ENCODE data around the gene ATAD5. TPM values are rescaled to one million over a fixed set of nuclear protein-coding genes. Genes with fewer than 3 reads are reported as not detected.
A peak's percentile ranks its signal among the peaks of the same experiment; 100 is the strongest.
"Not testable (repeated sequence)": the region's sequence is repeated elsewhere in the genome, so short reads cannot be mapped to it uniquely, and the experiment has no call there.

Gene ATAD5
- polyA plus RNA-seq, 10 donors, result 2.0 to 5.1 (median 3.8) TPM

DNA sequence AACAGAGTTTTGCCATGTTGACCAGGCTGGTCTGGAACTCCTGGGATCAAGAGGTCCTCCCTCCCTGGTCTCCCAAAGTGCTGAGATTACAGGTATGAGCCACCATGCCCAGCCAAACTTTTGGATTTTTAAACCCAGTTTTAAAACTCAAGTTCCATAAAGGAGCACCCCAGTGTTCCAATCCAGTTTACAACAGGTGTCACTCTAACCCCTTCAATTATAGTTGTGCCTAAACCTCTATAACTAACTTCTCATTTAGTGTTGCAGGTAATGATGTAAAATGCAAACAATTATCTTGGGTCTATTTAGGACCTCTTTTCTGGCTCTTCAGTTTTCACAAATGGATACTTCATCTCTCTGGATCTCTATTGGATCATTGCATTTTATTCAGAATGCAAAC lies 82.2 kb downstream of the ATAD5 start:
- no peak for DNase-seq

DNA sequence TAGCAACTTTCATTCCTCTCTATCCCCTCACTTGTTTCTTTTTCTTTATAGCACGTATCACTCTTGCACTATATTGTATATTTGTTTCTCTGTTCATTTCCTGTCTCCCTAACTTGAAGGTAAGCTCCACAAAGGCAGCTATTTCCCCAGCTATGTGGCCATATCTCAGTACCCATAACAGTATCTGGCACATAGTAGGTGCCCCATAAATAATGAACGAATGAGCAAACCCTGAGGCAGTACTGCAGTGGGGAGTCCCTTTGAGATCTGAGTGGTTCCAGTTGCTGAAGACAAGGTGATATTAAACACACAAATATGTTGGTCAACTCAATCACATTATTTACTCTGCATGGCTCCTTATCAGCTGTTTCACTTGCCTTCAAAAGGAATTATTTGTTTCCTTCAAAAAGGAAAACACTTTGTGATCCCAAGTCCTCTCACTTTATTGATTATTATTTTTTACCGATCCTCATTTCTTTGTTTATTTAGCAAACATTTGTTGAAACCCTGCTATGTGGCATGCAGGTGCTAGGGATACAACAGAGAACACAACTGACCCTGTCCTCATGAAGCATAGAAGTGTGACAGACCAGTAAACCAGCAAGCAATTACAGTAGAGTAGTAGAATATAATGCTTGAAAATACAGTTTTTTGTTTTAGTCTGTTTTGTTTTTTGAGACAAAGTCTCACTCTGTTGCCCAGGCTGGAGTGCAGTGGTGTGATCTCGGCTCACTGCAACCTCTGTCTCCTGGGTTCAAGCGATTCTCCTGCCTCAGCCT lies 84.3 kb downstream of the ATAD5 start:
- no peak for DNase-seq

DNA sequence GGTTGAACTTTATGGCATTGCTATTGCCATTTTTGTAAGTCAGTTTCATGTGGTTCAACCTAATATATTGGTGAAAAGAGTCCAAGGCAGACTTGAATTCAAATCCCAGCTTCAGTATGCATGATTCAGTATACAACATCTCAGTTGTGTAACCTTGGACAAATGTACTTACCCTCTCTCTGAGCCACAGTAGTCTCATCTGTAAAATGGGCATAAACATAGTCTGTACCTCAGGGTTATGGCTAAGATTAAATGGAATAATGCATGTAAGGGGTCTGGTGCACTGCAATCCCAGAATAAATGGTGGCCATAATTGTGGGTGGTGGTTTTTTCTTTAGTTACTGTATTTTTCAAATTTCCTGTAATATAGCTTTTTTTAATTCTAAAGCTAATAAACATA lies 85.3 kb downstream of the ATAD5 start:
- DNase-seq, result no peak

DNA sequence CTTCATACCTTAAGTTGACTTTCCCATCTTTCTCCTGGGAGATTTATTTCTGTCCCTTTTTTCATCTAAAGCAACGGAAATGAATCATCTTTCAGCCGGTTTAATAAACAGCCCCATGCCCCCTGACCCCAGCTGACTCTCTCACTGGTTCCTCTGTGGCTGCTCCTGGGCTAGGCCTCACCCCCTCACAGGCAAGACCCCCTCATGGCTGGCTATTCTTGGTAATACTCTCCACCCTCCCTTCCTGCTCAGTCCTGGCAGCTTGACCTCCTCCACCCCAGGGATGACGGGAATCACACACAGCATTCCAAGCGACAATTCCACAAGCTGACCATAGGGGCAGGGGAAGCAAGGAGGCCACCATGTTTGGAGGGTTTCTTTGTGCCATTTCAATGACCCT lies 88.5 kb downstream of the ATAD5 start:
- DNase-seq, result peak in 1 of 3 donors; percentile 26

DNA sequence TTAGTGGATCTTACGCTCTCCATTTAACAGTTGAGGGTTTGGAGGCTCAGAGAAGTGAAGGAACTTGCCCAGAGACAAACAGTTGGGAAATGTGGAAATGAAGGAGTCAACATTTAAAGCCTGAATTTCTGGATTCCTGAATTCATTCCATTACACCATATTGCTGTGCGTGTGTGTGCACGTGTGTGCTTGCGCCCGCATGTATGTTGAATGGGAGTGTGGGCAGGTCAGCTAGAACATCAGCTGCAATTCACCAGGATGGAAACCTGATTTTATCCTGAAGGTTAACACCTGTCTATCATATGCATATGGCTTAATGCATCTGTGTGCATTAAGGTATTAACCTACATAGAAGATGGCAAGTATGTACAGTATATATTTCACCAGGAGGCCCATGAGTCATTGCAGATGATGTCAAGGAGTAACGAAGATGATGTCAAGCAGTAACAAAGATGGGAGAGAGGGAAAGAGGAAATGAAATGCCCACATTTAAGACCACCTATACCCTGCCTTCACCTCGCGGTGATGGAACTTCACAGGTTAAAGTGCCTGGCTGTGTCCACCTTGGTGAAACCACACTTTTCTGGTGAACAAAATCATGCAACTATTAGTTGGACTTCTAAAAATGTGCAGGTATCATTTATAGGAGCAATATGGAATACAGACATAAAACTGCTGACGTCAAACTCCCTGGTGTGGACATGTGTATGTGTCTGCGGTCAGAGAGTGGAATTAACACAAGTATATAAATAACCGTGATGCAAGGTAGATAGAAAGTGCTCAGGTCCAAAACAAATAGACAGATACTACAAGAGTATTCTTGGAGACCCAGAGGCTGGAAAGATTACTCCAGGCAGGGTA lies 89.1 kb downstream of the ATAD5 start:
- no peak for DNase-seq

DNA sequence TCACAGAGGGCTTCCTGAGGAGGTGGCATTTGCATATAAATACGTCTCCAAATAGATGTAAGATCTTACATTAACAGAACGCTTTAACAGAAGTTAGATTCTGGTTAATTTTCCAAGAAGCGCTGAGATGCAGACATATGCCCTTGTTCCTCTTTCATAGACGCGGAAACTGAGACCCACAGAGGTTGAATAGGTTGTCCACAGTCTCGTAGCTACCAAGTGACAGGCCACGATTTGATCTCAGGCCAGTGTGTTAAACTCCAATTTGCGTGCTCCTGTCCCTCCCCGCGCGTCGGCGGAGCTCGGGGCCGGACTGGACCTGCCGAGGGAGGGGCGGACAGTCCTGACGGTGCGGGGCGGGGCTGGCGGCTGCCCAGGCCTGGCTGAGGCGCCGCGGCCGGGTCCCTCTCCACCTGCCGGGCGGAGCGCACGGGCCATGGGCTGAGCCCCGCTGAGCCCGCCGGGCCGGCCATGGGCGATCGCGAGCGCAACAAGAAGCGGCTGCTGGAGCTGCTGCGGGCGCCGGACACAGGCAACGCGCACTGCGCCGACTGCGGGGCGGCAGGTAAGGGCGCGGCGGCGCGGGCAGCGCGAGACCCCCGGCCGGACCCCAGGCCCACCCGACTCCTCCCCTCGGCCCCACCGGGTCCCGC lies 89.9 kb downstream of the ATAD5 start, which contains the start of gene ADAP2:
Gene ADAP2, plus strand, starts transcription at position 402 of the 653 bp plus-strand sequence. Its CDS starts 70 bp downstream, at position 472.
- peak in 2 of 3 donors; percentile 22 to 56 for DNase-seq

DNA sequence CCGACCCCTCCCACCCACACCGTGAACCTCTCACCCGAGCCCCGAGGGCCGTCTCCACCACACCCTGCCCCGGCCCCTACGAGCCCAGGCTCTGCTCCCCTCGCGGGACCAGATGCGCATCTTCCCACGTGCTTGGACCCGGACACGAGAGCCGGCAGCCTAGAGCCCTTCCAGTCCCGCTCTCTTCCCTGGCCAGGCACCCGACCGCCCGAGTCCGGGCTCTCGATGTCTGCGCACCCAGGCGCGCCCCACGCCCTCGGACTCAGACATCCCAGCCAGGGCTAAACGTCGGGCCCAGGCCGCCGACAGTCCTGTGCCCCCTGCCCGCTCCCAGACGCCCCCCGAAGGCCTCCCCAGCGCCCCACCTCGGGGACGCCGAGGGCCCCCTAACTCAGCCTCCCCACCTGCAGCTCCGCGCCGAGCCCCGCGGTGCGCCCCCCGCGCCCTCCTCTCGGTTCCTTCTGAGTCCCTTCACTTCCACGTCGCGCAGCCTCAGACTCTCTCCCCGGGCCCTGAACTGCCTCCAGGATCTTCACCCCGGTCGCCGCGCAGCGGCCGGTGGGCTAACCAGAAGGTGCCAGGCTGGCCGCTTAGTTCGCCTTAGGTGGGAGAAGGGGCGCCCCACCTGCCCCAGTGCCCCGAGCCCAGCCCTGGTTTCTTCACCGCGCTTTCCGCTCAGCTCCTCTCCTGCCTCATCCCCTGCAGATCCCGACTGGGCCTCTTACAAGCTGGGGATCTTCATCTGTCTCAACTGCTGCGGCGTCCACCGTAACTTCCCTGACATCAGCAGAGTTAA lies 90.7 kb downstream of the ATAD5 start:
- peak in 1 of 3 donors; percentile 30 for DNase-seq

DNA sequence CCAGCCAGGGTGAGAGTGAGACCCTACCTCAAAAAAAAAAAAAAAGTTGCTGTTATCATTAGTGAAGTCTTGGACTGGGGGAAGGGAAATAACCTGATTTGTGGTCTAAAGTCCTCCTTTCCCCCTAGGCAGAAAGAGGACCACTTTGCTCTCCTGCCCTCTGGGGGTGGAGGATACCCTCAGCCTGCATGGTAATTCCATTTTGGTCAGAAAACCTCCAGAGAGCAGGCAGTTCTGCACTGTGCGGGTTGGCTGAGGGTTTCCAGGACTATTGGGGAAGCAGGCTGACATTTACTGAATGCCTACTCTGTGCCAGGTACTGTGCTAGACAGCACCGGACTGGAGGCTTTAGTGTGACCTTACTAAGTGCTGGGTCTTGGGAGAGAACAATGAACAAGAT lies 92.6 kb downstream of the ATAD5 start:
- DNase-seq, result no peak

DNA sequence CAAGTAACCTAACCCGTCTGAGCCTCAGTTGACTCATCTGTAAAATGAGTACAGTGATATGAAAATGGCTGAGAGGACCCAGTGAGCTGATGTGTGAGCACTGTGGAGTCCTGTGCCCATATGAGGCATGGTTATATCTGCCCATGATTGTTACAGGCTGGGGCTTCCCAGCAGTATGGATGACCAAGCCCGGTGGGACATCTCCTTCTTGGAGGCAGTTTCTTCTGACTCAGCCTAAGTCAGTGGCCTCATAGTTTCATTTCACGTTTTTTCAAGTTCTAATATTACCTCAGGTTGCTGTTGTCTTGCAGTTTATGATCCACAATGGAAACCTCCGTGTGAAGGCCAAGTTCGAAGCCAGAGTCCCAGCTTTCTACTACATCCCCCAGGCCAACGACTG lies 94.8 kb downstream of the ATAD5 start:
- DNase-seq, result no peak

DNA sequence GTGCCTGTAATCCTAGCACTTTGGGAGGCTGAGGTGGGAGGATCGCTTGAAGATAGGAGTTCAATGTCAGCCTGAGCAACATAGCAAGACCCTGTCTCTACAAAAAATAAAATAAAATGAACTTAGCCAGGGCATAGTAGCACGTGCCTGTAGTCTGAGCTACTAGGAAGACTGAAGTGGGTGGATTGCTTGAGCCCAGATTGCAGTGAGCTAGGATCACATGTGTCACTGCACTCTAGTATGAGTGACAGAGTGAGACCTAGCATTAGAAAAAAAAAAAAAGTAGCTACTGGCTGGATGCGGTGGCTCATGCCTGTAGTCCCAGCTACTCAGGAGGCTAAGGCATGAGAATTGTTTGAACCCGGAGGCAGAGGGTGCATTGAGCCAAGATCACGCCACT lies 96.0 kb downstream of the ATAD5 start:
- DNase-seq, result no peak

DNA sequence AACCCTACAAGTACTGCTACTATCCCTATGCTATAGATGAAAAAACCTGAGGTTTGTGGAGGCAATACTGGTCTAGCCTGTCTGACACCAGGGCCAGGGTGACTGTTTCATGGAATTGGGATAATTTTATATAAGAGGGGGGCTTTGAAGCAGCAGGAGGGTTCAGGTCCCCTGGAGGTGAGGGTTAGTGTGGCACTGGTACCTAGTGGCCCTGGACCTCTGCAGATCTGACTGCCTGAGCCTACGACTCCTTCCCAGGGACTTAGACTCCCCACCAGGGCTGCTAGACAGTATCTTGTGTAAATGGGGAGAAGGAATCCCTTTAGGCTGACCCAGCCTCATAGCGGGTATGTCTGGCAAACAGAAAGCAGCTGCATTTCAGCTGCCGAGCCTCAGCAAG lies 96.8 kb downstream of the ATAD5 start:
- DNase-seq, result no peak

DNA sequence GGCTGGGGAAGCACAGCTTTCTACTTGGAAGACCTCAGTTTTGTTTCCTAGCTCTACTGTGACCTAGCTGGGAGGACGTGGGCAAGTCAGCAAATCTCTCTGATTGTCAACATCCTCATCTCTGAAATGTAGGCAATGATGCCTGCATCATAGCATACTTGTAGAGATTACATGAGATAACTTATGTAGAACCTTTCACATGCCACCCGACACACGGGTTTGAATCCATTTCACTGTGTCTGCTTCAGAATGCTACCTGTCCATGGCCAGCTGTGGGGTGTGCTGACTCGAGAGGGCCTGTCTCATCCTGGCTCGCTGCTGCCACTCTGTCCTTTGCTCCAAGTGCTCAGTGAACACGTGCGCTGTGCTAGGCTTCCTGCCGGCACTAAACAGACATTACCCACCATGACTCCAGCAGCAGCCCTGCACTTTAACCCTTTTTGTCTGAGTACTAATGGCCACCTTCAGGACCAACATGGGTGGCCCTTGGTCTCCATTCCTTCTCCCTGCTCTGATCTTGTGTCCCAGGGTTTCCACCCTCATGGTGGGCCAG lies 97.4 kb downstream of the ATAD5 start:
- DNase-seq, result no peak

DNA sequence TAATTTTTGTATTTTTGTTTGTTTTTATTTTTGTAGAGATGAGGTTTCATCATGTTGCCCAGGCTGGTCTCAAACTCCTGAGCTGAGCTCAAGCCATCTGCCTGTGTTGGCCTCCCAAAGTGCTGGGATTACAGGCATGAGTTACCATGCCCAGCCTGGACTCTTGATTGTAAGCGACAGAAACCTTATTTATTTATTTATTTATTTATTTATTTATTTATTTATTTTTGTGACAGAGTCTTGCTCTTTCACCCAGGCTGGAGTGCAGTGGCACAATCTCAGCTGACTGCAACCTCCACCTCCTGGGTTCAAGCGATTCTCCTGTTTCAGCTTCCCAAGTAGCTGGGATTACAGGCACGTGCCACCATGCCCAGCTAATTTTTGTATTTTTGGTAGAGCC lies 98.1 kb downstream of the ATAD5 start:
- not testable (repeated sequence) for DNase-seq

DNA sequence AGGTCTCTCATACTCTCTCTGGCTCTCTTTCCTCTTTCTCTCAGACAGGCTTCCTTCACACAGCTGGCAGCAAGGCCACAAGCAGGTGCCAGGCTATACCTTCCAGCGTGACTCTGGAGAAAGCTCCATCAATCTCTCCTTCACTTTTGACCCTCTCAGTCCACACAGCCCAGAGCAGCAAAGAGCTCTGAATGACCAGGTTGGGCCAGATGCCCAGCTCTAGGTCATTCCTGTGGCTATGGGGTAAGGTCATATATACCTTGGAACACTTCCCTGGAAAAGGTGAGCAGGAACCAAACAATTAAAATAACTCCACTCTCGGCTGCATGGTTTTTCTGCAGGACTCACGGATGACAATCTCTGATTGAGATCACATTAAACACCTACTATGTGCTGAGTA lies 98.7 kb downstream of the ATAD5 start:
- DNase-seq, result no peak

DNA sequence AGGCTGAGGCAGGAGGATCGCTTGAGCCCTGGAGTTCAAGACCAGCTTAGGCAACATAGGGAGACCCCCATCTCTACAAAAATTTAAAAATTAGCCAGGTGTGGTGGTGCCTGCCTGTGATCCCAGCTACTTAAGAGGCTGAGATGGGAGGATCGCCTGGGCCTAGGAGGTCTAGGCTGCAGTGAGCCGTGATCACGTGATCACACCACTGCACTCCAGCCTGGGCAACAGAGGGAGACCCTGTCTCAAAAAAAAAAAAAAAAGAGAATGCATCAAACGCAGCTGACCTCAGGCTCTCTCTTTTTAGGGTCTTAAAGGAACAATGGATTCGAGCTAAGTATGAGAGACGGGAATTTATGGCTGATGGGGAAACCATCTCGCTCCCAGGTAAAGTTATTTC lies 99.8 kb downstream of the ATAD5 start:
- DNase-seq, result not testable (repeated sequence)

DNA sequence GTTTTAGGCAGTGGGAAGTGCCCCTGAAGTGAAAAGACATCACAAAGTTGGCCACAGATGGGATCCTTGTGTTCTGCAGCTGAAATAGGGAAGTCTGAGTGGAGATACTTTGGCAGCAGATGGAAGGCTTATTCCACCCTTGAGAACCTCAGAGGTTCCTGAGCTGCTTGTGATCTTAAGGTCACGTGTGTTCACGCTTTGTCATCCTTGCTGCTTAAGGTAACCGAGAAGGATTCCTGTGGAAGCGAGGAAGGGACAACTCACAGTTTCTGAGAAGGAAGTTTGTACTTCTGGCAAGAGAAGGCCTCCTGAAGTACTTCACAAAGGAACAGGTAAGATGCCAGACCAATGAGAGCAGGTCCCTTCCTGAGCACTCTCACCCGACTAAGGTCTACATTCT lies 102.2 kb downstream of the ATAD5 start:
- no peak for DNase-seq

DNA sequence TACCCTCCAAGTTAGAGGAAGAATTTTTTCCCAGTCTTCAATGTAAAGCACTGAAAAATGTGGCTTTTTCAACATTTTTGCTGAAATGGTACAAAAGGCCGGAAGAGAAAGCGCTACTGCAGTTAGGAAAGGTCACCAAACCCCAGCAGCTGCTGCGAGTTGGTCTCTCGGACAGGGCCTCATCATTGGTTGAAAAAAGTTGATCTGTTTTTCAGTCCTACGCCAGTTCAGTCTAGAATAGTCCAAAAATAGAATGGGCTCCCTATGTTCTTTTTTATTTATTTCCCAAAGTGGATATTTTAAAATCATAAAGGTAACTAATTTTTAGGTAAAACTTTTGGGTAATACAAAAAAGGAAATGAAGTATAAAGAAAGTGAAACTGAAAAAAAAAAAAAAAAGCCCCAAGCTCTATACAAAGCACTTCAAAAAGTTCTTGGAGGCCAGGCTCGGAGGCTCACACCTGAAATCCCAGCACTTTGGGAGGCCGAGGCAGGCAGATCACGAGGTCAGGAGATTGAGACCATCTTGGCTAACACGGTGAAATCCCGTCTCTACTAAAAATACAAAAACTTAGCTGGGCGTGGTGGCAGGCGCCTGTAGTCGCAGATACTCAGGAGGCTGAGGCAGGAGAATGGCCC lies 107.4 kb downstream of the ATAD5 start:
- DNase-seq, result no peak

DNA sequence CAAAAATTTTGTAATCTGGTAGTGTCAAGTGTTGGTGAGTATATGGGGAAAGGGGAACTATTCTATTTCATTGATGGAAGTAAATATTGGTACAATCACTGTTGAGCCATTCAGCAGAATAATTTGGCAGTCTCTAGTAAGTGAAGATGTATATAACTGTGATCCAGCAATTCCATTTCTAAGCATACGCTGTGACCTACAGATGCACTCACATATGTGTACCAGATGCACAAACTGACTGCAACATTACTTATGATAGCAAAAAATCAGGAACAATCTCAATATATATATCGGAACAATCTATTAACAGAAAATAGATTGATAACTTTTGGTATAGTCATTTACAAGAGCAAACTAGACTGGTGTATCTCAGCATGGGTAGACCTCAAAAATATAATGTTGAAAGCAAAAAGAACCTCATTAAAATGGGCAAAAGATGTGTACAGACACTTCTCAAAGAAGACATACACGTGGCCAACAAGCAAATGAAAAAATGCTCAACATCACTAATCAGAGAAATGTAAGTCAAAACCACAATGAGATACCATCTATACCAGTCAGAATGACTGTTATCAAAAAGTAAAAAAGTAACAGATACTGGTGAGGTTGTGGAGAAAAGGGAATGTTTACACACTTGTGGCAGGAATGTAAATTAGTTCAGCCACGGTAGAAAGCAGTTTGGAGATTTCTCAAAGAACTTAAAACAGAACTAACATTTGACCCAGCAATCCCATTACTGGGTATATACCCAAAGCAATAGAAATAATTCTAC lies 110.7 kb downstream of the ATAD5 start:
- peak in 1 of 3 donors; percentile 49 for DNase-seq

All from muscle of back (tissue), 11 donors.